ENCODE measurements around the gene GNRHR. TPM values are rescaled to one million over a fixed set of nuclear protein-coding genes. Genes with fewer than 3 reads are reported as not detected.
"Not testable (repeated sequence)": the region's sequence is repeated elsewhere in the genome, so short reads cannot be mapped to it uniquely, and the experiment has no call there.

GNRHR gene
- total RNA-seq, 3 donors from 2014 or later: not detected

GRCh38 chr4:67719953-67720617 is 34.1 kb downstream of the GNRHR start:
- Mint-ChIP-seq H3K4me1 (ENCODE audit: low read depth) (peaks cover 2% of the 10 kb centered on the region), H3K4me3 (no peak overlapping the region), H3K27me3 (ENCODE audit: low read depth) (no peaks in the 10 kb centered on the region), H3K36me3 (ENCODE audit: insufficient read depth) (peaks cover 20% of the 10 kb centered on the region), H3K9me3 (peaks cover 3% of the 10 kb centered on the region)
- ATAC-seq (no peak), DNase-seq (no peak)

- Mint-ChIP-seq H3K27me3 (ENCODE audit: low read depth) (no peaks in the 10 kb centered on the region), H3K9me3 (peaks cover 3% of the 10 kb centered on the region), H3K36me3 (ENCODE audit: insufficient read depth) (peaks cover 19% of the 10 kb centered on the region), H3K4me1 (ENCODE audit: low read depth) (peaks cover 6% of the 10 kb centered on the region), H3K4me3 (no peak overlapping the region)
- DNase-seq (no peak), ATAC-seq (no peak)
Measured at GRCh38 chr4:67718848-67719247, 35.3 kb downstream of the GNRHR start.

- Mint-ChIP-seq H3K4me1 (ENCODE audit: low read depth) (peaks cover 7% of the 10 kb centered on the region), H3K9me3 (peaks cover 3% of the 10 kb centered on the region), H3K36me3 (ENCODE audit: insufficient read depth) (peaks cover 21% of the 10 kb centered on the region), H3K27me3 (ENCODE audit: low read depth) (no peaks in the 10 kb centered on the region), H3K4me3 (no peak overlapping the region)
- DNase-seq (no peak), ATAC-seq (no peak)
Measured at GRCh38 chr4:67717586-67717985, 36.6 kb downstream of the GNRHR start.

GRCh38 chr4:67714955-67715354 is 39.2 kb downstream of the GNRHR start:
- Mint-ChIP-seq H3K9me3 (no peaks in the 10 kb centered on the region), H3K4me3 (no peak overlapping the region), H3K4me1 (ENCODE audit: low read depth) (peaks cover 13% of the 10 kb centered on the region)

GRCh38 chr4:67714248-67714583 is 40.0 kb downstream of the GNRHR start:
- Mint-ChIP-seq H3K4me1 (ENCODE audit: low read depth) (peaks cover 14% of the 10 kb centered on the region), H3K9me3 (no peaks in the 10 kb centered on the region), H3K27me3 (ENCODE audit: low read depth) (no peaks in the 10 kb centered on the region), H3K36me3 (ENCODE audit: insufficient read depth) (peaks cover 13% of the 10 kb centered on the region), H3K4me3 (no peak overlapping the region)
- ATAC-seq: peak; percentile 74 to 81
- no peak for DNase-seq

More at GRCh38 chr4:67714955-67715354, 39.2 kb downstream of the GNRHR start:
- DNase-seq: no peak
- Mint-ChIP-seq H3K27me3 (ENCODE audit: low read depth) (no peaks in the 10 kb centered on the region), H3K36me3 (ENCODE audit: insufficient read depth) (peaks cover 8% of the 10 kb centered on the region)
- ATAC-seq: no peak

GRCh38 chr4:67713529-67714247 is 40.5 kb downstream of the GNRHR start:
- peaks cover 13% of the 10 kb centered on the region for H3K36me3 Mint-ChIP-seq (ENCODE audit: insufficient read depth)
- peaks cover 15% of the 10 kb centered on the region for H3K4me1 Mint-ChIP-seq (ENCODE audit: low read depth)
- H3K4me3 Mint-ChIP-seq: no peak overlapping the region
- H3K27me3 Mint-ChIP-seq (ENCODE audit: low read depth): no peaks in the 10 kb centered on the region
- no peaks in the 10 kb centered on the region for H3K9me3 Mint-ChIP-seq
- DNase-seq: no peak
- peak; percentile 53 to 57 for ATAC-seq

GRCh38 chr4:67712650-67713528 is 41.3 kb downstream of the GNRHR start:
- Mint-ChIP-seq H3K27me3 (ENCODE audit: low read depth) (no peaks in the 10 kb centered on the region), H3K4me1 (ENCODE audit: low read depth) (peaks cover 23% of the 10 kb centered on the region), H3K9me3 (no peaks in the 10 kb centered on the region), H3K4me3 (no peak overlapping the region), H3K36me3 (ENCODE audit: insufficient read depth) (peaks cover 17% of the 10 kb centered on the region)
- ATAC-seq (no peak), DNase-seq (no peak)

- H3K36me3 Mint-ChIP-seq (ENCODE audit: insufficient read depth): peaks cover 20% of the 10 kb centered on the region
- DNase-seq (no peak), ATAC-seq (no peak)
- peaks cover 23% of the 10 kb centered on the region for H3K4me1 Mint-ChIP-seq (ENCODE audit: low read depth)
- no peaks in the 10 kb centered on the region for H3K9me3 Mint-ChIP-seq
- no peaks in the 10 kb centered on the region for H3K27me3 Mint-ChIP-seq (ENCODE audit: low read depth)
- H3K4me3 Mint-ChIP-seq: no peak overlapping the region
Measured at GRCh38 chr4:67712000-67712625, 42.1 kb downstream of the GNRHR start.

- not testable (repeated sequence) for H3K27me3 Mint-ChIP-seq (ENCODE audit: low read depth); ATAC-seq; H3K4me3 Mint-ChIP-seq; DNase-seq
- Mint-ChIP-seq H3K9me3 (peaks cover 16% of the 10 kb centered on the region), H3K4me1 (ENCODE audit: low read depth) (peaks cover 48% of the 10 kb centered on the region), H3K36me3 (ENCODE audit: insufficient read depth) (peaks cover 33% of the 10 kb centered on the region)
Measured at GRCh38 chr4:67706682-67707081, 47.5 kb downstream of the GNRHR start.

- peaks cover 16% of the 10 kb centered on the region for H3K9me3 Mint-ChIP-seq
- H3K4me1 Mint-ChIP-seq (ENCODE audit: low read depth): peaks cover 52% of the 10 kb centered on the region
- DNase-seq: no peak
- H3K4me3 Mint-ChIP-seq: no peak overlapping the region
- H3K36me3 Mint-ChIP-seq (ENCODE audit: insufficient read depth): peaks cover 33% of the 10 kb centered on the region
- H3K27me3 Mint-ChIP-seq (ENCODE audit: low read depth): no peaks in the 10 kb centered on the region
- ATAC-seq: no peak
Measured at GRCh38 chr4:67704843-67705242, 49.3 kb downstream of the GNRHR start.

- Mint-ChIP-seq H3K27me3 (ENCODE audit: low read depth) (no peaks in the 10 kb centered on the region), H3K9me3 (peaks cover 16% of the 10 kb centered on the region), H3K4me1 (ENCODE audit: low read depth) (peaks cover 61% of the 10 kb centered on the region), H3K4me3 (peak overlapping the region; percentile 93), H3K36me3 (ENCODE audit: insufficient read depth) (peaks cover 24% of the 10 kb centered on the region)
- DNase-seq: no peak
- ATAC-seq: no peak
Measured at GRCh38 chr4:67702166-67702565, 52.0 kb downstream of the GNRHR start.

- DNase-seq: no peak
- no peak for ATAC-seq
- H3K4me1 Mint-ChIP-seq (ENCODE audit: low read depth): peaks cover 59% of the 10 kb centered on the region
- H3K4me3 Mint-ChIP-seq: peak overlapping the region; percentile 93
- H3K9me3 Mint-ChIP-seq: peaks cover 12% of the 10 kb centered on the region
- H3K27me3 Mint-ChIP-seq (ENCODE audit: low read depth): no peaks in the 10 kb centered on the region
- H3K36me3 Mint-ChIP-seq (ENCODE audit: insufficient read depth): peaks cover 19% of the 10 kb centered on the region
Measured at GRCh38 chr4:67701517-67701850, 52.7 kb downstream of the GNRHR start.

GRCh38 chr4:67700738-67701516 is 53.3 kb downstream of the GNRHR start, which contains the start of gene UBA6:
Gene UBA6, minus strand, starts transcription at chr4:67701155. Its CDS starts 36 bp downstream, at chr4:67701119.
- peak within 1 kb of the TSS; percentile 93 for H3K4me3 Mint-ChIP-seq
- DNase-seq (peak; percentile 93), ATAC-seq (peak; percentile 98)
- peaks cover 60% of the 10 kb centered on the region for H3K4me1 Mint-ChIP-seq (ENCODE audit: low read depth)
- H3K36me3 Mint-ChIP-seq (ENCODE audit: insufficient read depth): peaks cover 20% of the 10 kb centered on the region
- H3K9me3 Mint-ChIP-seq: peaks cover 7% of the 10 kb centered on the region
- no peaks in the 10 kb centered on the region for H3K27me3 Mint-ChIP-seq (ENCODE audit: low read depth)

All from activated T-cell treated with anti-CD3 and anti-CD28 coated beads, Interleukin-2, amount 50 U/mL, for 4 hours (primary cell).